ENCODE measurements around the gene SH2D2A.

SH2D2A gene

GRCh38 chr1:156808186-156809030, 8.2 kb downstream of the SH2D2A start:
- H3K4me3 ChIP-seq (ENCODE audit: low read length): no peak overlapping the region
- no peak for TF ChIP-seq ZNF274 (IDR thresholded peaks at IDR 0.05; ENCODE audit: low read depth, low read length)

DNA sequence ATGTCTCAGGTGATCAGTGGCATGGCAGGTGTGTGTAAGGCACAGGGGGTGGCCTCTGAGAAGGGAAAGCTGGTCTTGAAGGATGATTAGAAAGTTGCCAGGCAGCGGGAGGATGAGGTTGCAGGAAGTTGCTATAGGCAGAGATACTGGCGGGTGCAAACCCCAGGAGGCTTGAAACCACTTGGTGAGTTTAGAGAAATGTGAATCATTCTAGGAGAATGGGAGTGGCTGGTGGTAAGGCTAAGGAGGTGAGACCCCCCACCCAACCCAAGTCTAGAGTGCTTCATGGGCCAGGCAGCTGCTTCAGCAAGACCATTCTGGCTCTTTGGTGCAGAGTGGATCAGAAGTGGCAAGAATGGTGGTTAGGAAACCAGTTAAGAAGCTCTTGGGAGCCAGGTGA, 9.0 kb downstream of the SH2D2A start:
- no peak for TF ChIP-seq ZNF274 (IDR thresholded peaks at IDR 0.05; ENCODE audit: low read depth, low read length)
- no peak overlapping the region for H3K4me3 ChIP-seq (ENCODE audit: low read length)

GRCh38 chr1:156806512-156807440, 9.9 kb downstream of the SH2D2A start:
- H3K4me3 ChIP-seq (ENCODE audit: low read length): no peak overlapping the region
- no peak for TF ChIP-seq ZNF274 (IDR thresholded peaks at IDR 0.05; ENCODE audit: low read depth, low read length)

GRCh38 chr1:156805766-156806511, 10.7 kb downstream of the SH2D2A start:
- no peak for TF ChIP-seq ZNF274 (IDR thresholded peaks at IDR 0.05; ENCODE audit: low read depth, low read length)
- no peak overlapping the region for H3K4me3 ChIP-seq (ENCODE audit: low read length)

GRCh38 chr1:156804572-156805243, 11.9 kb downstream of the SH2D2A start:
- no peak for TF ChIP-seq ZNF274 (IDR thresholded peaks at IDR 0.05; ENCODE audit: low read depth, low read length)
- H3K4me3 ChIP-seq (ENCODE audit: low read length): no peak overlapping the region

DNA sequence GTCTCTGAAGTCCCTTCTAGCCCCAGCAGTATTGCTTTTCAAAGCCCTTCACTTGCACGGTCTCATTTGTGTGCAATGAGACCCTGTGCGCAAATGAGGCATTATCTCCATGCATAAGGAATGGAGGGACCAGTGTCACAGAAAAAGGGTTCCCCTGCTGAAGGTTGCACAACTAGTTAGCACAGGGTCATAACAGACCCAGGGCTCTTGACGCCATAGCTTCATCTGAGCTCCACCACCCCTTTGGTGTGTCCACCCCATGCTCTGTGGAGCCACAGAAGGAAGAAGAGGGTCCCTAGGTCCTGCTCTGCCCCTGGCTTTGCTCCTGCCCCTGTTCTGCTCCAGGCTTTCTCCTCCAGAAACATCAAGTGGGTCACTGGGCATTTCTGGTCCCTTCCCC, 12.6 kb downstream of the SH2D2A start:
- no peak overlapping the region for H3K4me3 ChIP-seq (ENCODE audit: low read length)
- no peak for TF ChIP-seq ZNF274 (IDR thresholded peaks at IDR 0.05; ENCODE audit: low read depth, low read length)

GRCh38 chr1:156803086-156803851, 13.4 kb downstream of the SH2D2A start:
- TF ChIP-seq ZNF274 (IDR thresholded peaks at IDR 0.05; ENCODE audit: low read depth, low read length): no peak
- no peak overlapping the region for H3K4me3 ChIP-seq (ENCODE audit: low read length)

- no peak for TF ChIP-seq ZNF274 (IDR thresholded peaks at IDR 0.05; ENCODE audit: low read depth, low read length)
- no peak overlapping the region for H3K4me3 ChIP-seq (ENCODE audit: low read length)
Observed at GRCh38 chr1:156802421-156802935, 14.2 kb downstream of the SH2D2A start.

GRCh38 chr1:156801409-156802121, 15.1 kb downstream of the SH2D2A start:
- H3K4me3 ChIP-seq (ENCODE audit: low read length): no peak overlapping the region

GRCh38 chr1:156797212-156797871, 19.3 kb downstream of the SH2D2A start:
- no peak for TF ChIP-seq ZNF274 (IDR thresholded peaks at IDR 0.05; ENCODE audit: low read depth, low read length)
- H3K4me3 ChIP-seq (ENCODE audit: low read length): no peak overlapping the region

More at GRCh38 chr1:156801409-156802121, 15.1 kb downstream of the SH2D2A start:
- TF ChIP-seq ZNF274 (IDR thresholded peaks at IDR 0.05; ENCODE audit: low read depth, low read length): no peak

DNA sequence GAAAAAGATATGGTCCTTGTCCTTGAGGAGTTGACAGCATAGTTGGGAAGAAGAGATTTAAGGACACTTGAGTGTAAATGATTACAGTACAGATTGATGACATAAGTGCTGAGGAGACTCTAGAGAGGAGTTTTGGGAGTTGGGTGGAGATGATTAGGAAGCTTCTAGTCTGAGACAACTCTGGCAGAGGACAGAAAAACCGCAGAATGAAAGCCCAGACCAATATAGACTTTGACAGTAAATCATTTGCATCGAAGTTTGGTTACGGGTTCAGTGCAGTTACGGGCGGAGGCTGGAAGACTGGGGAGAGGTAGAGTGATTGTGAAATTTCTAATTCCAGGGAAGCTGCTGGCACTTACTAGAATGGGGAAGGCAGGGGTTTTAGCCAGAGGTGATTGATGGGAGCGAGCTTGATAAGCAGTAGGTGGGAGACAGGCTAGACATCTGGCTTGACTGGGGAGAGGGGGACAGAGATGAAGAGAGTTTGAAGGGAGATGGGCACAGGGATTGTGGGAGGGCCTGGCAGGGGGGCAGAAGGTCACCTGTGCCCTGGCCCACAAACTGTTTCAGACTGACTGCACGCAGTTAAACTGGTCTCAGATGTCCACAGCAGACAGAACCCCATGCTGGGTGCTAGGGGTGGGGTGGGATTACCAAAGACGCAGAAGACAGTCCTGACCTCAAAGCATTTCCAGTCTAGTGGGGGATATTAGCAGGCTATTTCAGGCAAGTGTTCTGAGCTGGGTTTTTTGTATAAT, 20.1 kb downstream of the SH2D2A start:
- TF ChIP-seq ZNF274 (IDR thresholded peaks at IDR 0.05; ENCODE audit: low read depth, low read length): no peak
- no peak overlapping the region for H3K4me3 ChIP-seq (ENCODE audit: low read length)

All from GM08714 (cell line).